Panc1 (cell line): ENCODE data around the gene RGS3.

Experiments
- POLR2AphosphoS5 ChIP-seq: IDR thresholded peaks from 2 replicates; pipeline ENCODE4 v1.6.1; 2012; ENCODE audit warnings: mild to moderate bottlenecking, low read depth, low read length, moderate library complexity
- REST ChIP-seq, 2 experiments: IDR thresholded peaks; 2 replicates each; pipeline ENCODE4 v1.6.1; 2011 to 2012; ENCODE audit warnings: low read depth in 2 of 2, control low read depth in 1 of 2, low read length in 1 of 2, mild to moderate bottlenecking in 1 of 2, moderate library complexity in 1 of 2; ENCODE audit not compliant: insufficient read depth in 1 of 2
- SIN3A ChIP-seq: IDR thresholded peaks from 2 replicates; pipeline ENCODE4 v1.6.1; 2012; ENCODE audit warnings: low read depth, mild to moderate bottlenecking, low read length, moderate library complexity, borderline replicate concordance; ENCODE audit not compliant: insufficient read depth
- TCF7L2 ChIP-seq: IDR thresholded peaks from 2 replicates; pipeline ENCODE4 v1.6.1; 2011; ENCODE audit warnings: mild to moderate bottlenecking, low read depth, low read length, inconsistent platforms
- TF ChIP-seq, protein P1 (sequence below): fragments of 450-650 bp; IDR thresholded peaks from 2 replicates; pipeline ENCODE4 v1.5.1; 2017; ENCODE audit warnings: mild to moderate bottlenecking

DNA sequence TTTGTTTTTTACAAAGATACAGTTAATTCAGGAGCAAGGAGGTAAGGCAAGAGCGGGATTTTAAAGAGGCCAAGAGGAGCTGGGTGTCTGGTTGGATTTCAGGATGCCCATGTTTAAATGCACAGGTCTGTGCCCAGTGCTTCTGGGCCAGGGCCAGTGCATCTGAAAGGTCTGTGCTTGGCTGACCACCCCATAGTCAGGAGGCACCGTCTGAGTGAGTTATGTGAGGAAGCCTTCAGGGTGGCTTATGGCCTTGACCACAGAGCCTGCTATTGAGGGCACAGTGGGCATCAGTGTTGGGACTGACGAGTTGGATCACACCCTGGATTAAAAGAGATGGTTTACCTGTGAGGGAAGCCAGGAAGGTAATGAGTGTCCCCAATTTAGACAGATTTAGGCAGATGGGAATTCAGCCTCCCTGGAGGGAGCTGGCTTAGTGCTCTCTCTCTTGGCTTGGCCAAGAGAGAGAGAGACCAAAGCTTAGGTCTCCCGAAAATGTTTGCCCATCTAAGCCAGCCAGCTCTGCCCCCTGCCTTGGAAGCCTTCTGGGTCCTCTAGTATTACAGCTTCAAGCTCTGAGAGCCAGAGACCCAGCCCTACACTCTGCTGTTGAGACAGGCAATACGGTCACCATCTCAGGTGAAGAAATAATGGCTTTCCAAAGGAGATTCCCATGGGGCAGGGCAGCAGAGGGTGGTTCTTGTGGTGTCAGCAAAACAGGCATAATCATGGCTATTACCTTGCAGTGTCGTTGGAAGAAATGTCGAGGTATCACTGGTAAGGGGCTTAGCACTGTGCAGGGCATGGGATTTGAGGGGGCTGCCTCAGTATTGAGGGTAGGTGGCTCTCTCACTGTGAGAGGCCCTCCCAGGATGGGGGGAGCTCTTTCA lies 68.6 kb downstream of the RGS3 start:
- TF ChIP-seq, protein P1, sequence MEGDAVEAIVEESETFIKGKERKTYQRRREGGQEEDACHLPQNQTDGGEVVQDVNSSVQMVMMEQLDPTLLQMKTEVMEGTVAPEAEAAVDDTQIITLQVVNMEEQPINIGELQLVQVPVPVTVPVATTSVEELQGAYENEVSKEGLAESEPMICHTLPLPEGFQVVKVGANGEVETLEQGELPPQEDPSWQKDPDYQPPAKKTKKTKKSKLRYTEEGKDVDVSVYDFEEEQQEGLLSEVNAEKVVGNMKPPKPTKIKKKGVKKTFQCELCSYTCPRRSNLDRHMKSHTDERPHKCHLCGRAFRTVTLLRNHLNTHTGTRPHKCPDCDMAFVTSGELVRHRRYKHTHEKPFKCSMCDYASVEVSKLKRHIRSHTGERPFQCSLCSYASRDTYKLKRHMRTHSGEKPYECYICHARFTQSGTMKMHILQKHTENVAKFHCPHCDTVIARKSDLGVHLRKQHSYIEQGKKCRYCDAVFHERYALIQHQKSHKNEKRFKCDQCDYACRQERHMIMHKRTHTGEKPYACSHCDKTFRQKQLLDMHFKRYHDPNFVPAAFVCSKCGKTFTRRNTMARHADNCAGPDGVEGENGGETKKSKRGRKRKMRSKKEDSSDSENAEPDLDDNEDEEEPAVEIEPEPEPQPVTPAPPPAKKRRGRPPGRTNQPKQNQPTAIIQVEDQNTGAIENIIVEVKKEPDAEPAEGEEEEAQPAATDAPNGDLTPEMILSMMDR, result no peak
- TF ChIP-seq REST (IDR thresholded peaks at IDR 0.05; ENCODE audit: insufficient read depth in 1 of 2, low read depth in 2 of 2, low read length in 1 of 2), result no peak
- TF ChIP-seq POLR2AphosphoS5, result no peak
- no peak for TF ChIP-seq SIN3A
- TF ChIP-seq TCF7L2, result no peak
